A549 (cell line): ENCODE results near the gene ZFP36L1. TPM values are rescaled to one million over a fixed set of nuclear protein-coding genes. Genes with fewer than 3 reads are reported as not detected.
A peak's percentile ranks its signal among the peaks of the same experiment; 100 is the strongest.

Source experiments
- ATAC-seq, 2 experiments: fragments of 200-7000 bp in 1 of 2; fragments of >200 bp in 1 of 2; cut with Nextera tagmentation in 1 of 2; cut with Tn5 transposase in 1 of 2; 3 replicates each; pipeline versions ENCODE4 v1.8.0 to v1.9.1; 2018 to 2020; ENCODE audit warnings: mild to moderate bottlenecking in 1 of 2, moderate library complexity in 1 of 2
- CTCF ChIA-PET: fragments of 300-600 bp; sonication (Branson Sonifier 250); formaldehyde crosslinking; extraction: SDS; loops from one replicate; lab custom pipeline; 2021; ENCODE audit warnings: antibody characterized with exemption, inconsistent platforms; lab: Yijun Ruan, JAX
- POLR2A ChIA-PET: fragments of 350-600 bp; formaldehyde crosslinking; extraction: SDS; loops from one replicate; lab custom pipeline; 2021; ENCODE audit warnings: antibody characterized with exemption, inconsistent platforms; lab: Yijun Ruan, JAX
- DNase-seq, 2 experiments: peaks; one replicate each; pipeline versions ENCODE4 v3.0.0 to v3.0.0-alpha.2; 2011 to 2016; ENCODE audit warnings: low read depth in 1 of 2, low spot score in 1 of 2
- FAIRE-seq: peaks from 2 replicates; lab custom pipeline; 2011; peaks lifted over from hg19 to GRCh38; lab: Jason Lieb, UNC
- H3K27ac ChIP-seq, 2 experiments: fragments of >200 bp; sonication (Bioruptor Twin); formaldehyde crosslinking; 3 replicates each; pipeline ENCODE4 v1.5.1; 2016 to 2017
- H3K4me1 ChIP-seq: fragments of >200 bp; sonication (Bioruptor Twin); formaldehyde crosslinking; 3 replicates; pipeline ENCODE4 v1.6.1; 2016
- H3K4me2 ChIP-seq: fragments of >200 bp; sonication (Bioruptor Twin); formaldehyde crosslinking; 3 replicates; pipeline ENCODE4 v1.6.1; 2016
- H3K4me3 ChIP-seq: fragments of >200 bp; sonication (Bioruptor Twin); formaldehyde crosslinking; 3 replicates; pipeline ENCODE4 v1.5.1; 2016
- H3K9me3 ChIP-seq: fragments of >200 bp; sonication (Bioruptor Twin); formaldehyde crosslinking; 3 replicates; pipeline ENCODE4 v1.6.1; 2016
- BCL3 ChIP-seq: fragments of >200 bp; sonication (Bioruptor Twin); formaldehyde crosslinking; IDR thresholded peaks from 3 replicates; pipeline ENCODE4 v1.6.1; 2016
- BHLHE40 ChIP-seq: IDR thresholded peaks from 2 replicates; pipeline ENCODE4 v1.6.1; 2012; ENCODE audit warnings: low read depth, low read length, inconsistent platforms
- CBX8 ChIP-seq: fragments of 200-600 bp; sonication (generic); IDR thresholded peaks from 2 replicates; pipeline ENCODE4 v1.6.1; 2016
- CTCF ChIP-seq: fragments of >200 bp; sonication (Bioruptor Twin); formaldehyde crosslinking; IDR thresholded peaks from 3 replicates; pipeline ENCODE4 v1.5.1; 2016
- EHF ChIP-seq: fragments of 250-450 bp; sonication (Bioruptor Pico); IDR thresholded peaks from 2 replicates; pipeline ENCODE4 v1.5.0; 2020; ENCODE audit warnings: mild to moderate bottlenecking
- EHMT2 ChIP-seq: fragments of 200-600 bp; sonication (generic); IDR thresholded peaks from 2 replicates; pipeline ENCODE4 v1.6.1; 2016; ENCODE audit warnings: antibody characterized with exemption, low read depth, mild to moderate bottlenecking, moderate library complexity
- ELK1 ChIP-seq: fragments of 150-350 bp; IDR thresholded peaks from 2 replicates; pipeline ENCODE4 v1.6.1; 2014; ENCODE audit warnings: low read depth, mild to moderate bottlenecking, low read length
- FOSL2 ChIP-seq, 2 experiments: fragments of 450-650 bp in 1 of 2; fragments of >200 bp in 1 of 2; sonication (Bioruptor Twin) in 1 of 2; formaldehyde crosslinking; IDR thresholded peaks; 2 replicates each; pipeline versions ENCODE4 v1.5.0 to v1.6.1; 2016 to 2020; ENCODE audit warnings: mild to moderate bottlenecking in 1 of 2, moderate library complexity in 1 of 2
- HDAC2 ChIP-seq: fragments of 200-600 bp; sonication (generic); IDR thresholded peaks from 2 replicates; pipeline ENCODE4 v1.6.1; 2016
- HEYL ChIP-seq: fragments of 250-450 bp; sonication (Bioruptor Pico); IDR thresholded peaks from 2 replicates; pipeline ENCODE4 v1.8.0; 2021; ENCODE audit warnings: mild to moderate bottlenecking, moderate library complexity
- HMGXB4 ChIP-seq: fragments of 250-450 bp; sonication (Bioruptor Pico); IDR thresholded peaks from 2 replicates; pipeline ENCODE4 v1.5.0; 2021; ENCODE audit warnings: mild to moderate bottlenecking, moderate library complexity, borderline replicate concordance
- HOXA7 ChIP-seq: fragments of 250-450 bp; sonication (Bioruptor Pico); IDR thresholded peaks from 2 replicates; pipeline ENCODE4 v1.5.0; 2020; ENCODE audit warnings: mild to moderate bottlenecking, moderate library complexity
- JUN ChIP-seq, 2 experiments: fragments of >200 bp; sonication (Bioruptor Twin); formaldehyde crosslinking; IDR thresholded peaks; 2 replicates in 1 of 2; 3 replicates in 1 of 2; pipeline ENCODE4 v1.6.1; 2016 to 2017
- JUNB ChIP-seq: fragments of >200 bp; sonication (Bioruptor Twin); formaldehyde crosslinking; IDR thresholded peaks from 2 replicates; pipeline ENCODE4 v1.6.1; 2016
- KDM5A ChIP-seq: fragments of 200-600 bp; sonication (generic); IDR thresholded peaks from 2 replicates; pipeline ENCODE4 v1.6.1; 2016; ENCODE audit warnings: antibody characterized with exemption, mild to moderate bottlenecking
- MAFK ChIP-seq: fragments of 450-650 bp; IDR thresholded peaks from 2 replicates; pipeline ENCODE4 v1.6.1; 2014; ENCODE audit not compliant: partially characterized antibody
- MAZ ChIP-seq: fragments of 150-350 bp; IDR thresholded peaks from 2 replicates; pipeline ENCODE4 v1.6.1; 2014; ENCODE audit warnings: antibody characterized with exemption, low read depth, low read length, borderline replicate concordance
- NFE2L2 ChIP-seq: fragments of 150-350 bp; conservative IDR thresholded peaks from 2 replicates; pipeline ENCODE4 v1.6.1; 2014; ENCODE audit warnings: low read length
- NPAS2 ChIP-seq: fragments of 250-450 bp; sonication (Bioruptor Pico); IDR thresholded peaks from 2 replicates; pipeline ENCODE4 v1.8.0; 2022; ENCODE audit warnings: mild to moderate bottlenecking, moderate library complexity, borderline replicate concordance
- NR3C1 ChIP-seq: fragments of >200 bp; sonication (Bioruptor Twin); formaldehyde crosslinking; IDR thresholded peaks from 3 replicates; pipeline ENCODE4 v1.6.1; 2017
- PHF8 ChIP-seq: fragments of 200-600 bp; sonication (generic); IDR thresholded peaks from 2 replicates; pipeline ENCODE4 v1.6.1; 2016; ENCODE audit warnings: low read depth, mild to moderate bottlenecking, antibody characterized with exemption, moderate library complexity, borderline replicate concordance
- POLR2A ChIP-seq: IDR thresholded peaks from 2 replicates; pipeline ENCODE4 v1.6.1; 2012; ENCODE audit warnings: mild to moderate bottlenecking, low read length
- POLR2AphosphoS2 ChIP-seq: conservative IDR thresholded peaks from 2 replicates; pipeline ENCODE4 v1.6.1; 2012; ENCODE audit warnings: low read length, improper control_type of control experiment, inconsistent platforms
- RAD21 ChIP-seq, 2 experiments: fragments of >200 bp in 1 of 2; sonication (Bioruptor Twin) in 1 of 2; formaldehyde crosslinking in 1 of 2; IDR thresholded peaks in 1 of 2; conservative IDR thresholded peaks in 1 of 2; 2 replicates in 1 of 2; 3 replicates in 1 of 2; pipeline ENCODE4 v1.6.1; 2012 to 2018; ENCODE audit warnings: inconsistent platforms in 1 of 2
- SREBF2 ChIP-seq: fragments of 450-650 bp; IDR thresholded peaks from 2 replicates; pipeline ENCODE4 v1.6.1; 2014; ENCODE audit warnings: mild to moderate bottlenecking, moderate library complexity
- TFCP2L1 ChIP-seq: fragments of 250-450 bp; sonication (Bioruptor Pico); IDR thresholded peaks from 2 replicates; pipeline ENCODE4 v1.5.0; 2021; ENCODE audit warnings: mild to moderate bottlenecking
- ZNF302 ChIP-seq: fragments of 250-450 bp; sonication (Bioruptor Pico); IDR thresholded peaks from 2 replicates; pipeline ENCODE4 v1.9.0; 2021; ENCODE audit warnings: inconsistent platforms, mild to moderate bottlenecking, moderate library complexity
- WGBS: methylation state at CpG from one replicate; pipeline ENCODE4 v1.1.6; 2017; ENCODE audit errors: missing lambda C conversion rate; 5-methylcytosine and 5-hydroxymethylcytosine counted together
- polyA plus RNA-seq, 4 experiments: library from polyadenylated mRNA; depleted of rRNA in 3 of 4; stranded (reverse); fragments of >200 nt; fragmentation: RNase III in 1 of 4; extraction: RNeasy Plus Mini Kit Qiagen cat#74134 plus additional on column Dnase treatment in 1 of 4; gene quantifications; 2 replicates in 3 of 4; 3 replicates in 1 of 4; pipeline ENCODE4 v1.2.3, GENCODE V29; 2011 to 2017
- TF ChIP-seq, protein P1 (sequence below): fragments of >200 bp; sonication (Bioruptor Twin); formaldehyde crosslinking; IDR thresholded peaks from 2 replicates; pipeline ENCODE4 v1.6.1; 2016
- TF ChIP-seq, protein P2 (sequence below): IDR thresholded peaks from 2 replicates; pipeline ENCODE4 v1.6.1; 2012

The ZFP36L1 gene
- polyA plus RNA-seq, 2 of the 4 experiments (the other 2 are of a cell fraction), result 76.4 to 114 TPM

DNA sequence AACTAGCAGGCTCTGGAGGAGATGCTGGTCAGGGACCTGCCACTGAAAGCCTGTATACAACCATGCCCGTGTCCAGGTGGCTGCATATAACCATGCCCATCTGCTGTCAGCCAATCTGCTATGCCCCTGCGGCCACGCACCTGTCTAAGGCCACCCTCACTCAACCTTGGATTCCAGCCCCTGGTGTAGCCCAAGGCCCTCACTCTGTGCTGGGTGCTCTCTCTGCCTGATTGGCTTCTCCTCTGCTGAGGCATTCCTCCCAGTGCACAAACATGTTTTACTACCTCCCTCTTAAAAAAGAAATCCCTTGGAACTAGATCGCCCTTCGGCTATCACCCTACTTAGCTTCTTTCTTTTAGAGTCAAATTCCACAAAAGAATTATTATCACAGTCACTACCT is 45.5 kb downstream of the ZFP36L1 start:
- CTCF ChIA-PET, result no interaction called here
- Histone ChIP-seq H3K4me2 (no peak overlapping the region), H3K27ac (peak overlapping the region in 1 of 2 experiments; percentile 29; a peak in 1 of 6 replicates), H3K9me3 (no peaks in the 10 kb centered on the region), H3K4me1 (no peaks in the 10 kb centered on the region), H3K4me3 (no peak overlapping the region)
- FAIRE-seq (no peak), ATAC-seq (no peak), DNase-seq (no peak)
- TF ChIP-seq SREBF2, result no peak
- no peak for TF ChIP-seq NPAS2 (CRISPR knock-in tag)
- no peak for TF ChIP-seq BCL3
- TF ChIP-seq CBX8, result no peak
- no peak for TF ChIP-seq FOSL2 (IDR thresholded peaks at IDR 0.05)
- TF ChIP-seq FOSL2 (CRISPR knock-in tag; IDR thresholded peaks at IDR 0.05), result no peak
- TF ChIP-seq HOXA7 (CRISPR knock-in tag), result no peak
- TF ChIP-seq, protein P1, sequence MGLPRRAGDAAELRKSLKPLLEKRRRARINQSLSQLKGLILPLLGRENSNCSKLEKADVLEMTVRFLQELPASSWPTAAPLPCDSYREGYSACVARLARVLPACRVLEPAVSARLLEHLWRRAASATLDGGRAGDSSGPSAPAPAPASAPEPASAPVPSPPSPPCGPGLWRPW, result no peak
- no peak for TF ChIP-seq BHLHE40
- TF ChIP-seq ZNF302 (CRISPR knock-in tag), result no peak
- TF ChIP-seq, protein P2, sequence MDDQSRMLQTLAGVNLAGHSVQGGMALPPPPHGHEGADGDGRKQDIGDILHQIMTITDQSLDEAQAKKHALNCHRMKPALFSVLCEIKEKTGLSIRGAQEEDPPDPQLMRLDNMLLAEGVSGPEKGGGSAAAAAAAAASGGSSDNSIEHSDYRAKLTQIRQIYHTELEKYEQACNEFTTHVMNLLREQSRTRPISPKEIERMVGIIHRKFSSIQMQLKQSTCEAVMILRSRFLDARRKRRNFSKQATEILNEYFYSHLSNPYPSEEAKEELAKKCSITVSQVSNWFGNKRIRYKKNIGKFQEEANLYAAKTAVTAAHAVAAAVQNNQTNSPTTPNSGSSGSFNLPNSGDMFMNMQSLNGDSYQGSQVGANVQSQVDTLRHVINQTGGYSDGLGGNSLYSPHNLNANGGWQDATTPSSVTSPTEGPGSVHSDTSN, result no peak
- no peak for TF ChIP-seq NR3C1
- TF ChIP-seq TFCP2L1 (CRISPR knock-in tag), result no peak
- TF ChIP-seq POLR2A, result no peak
- no peak for TF ChIP-seq RAD21 (conservative IDR thresholded peaks at IDR 0.05 in 1 of 2, IDR thresholded peaks at IDR 0.05 in 1 of 2)
- TF ChIP-seq PHF8, result no peak
- no peak for TF ChIP-seq ELK1
- no peak for TF ChIP-seq NFE2L2
- no peak for TF ChIP-seq EHMT2
- POLR2A ChIA-PET, result no interaction called here
- 95% methylated on average over 5 of the region's 5 CpGs for WGBS

DNA sequence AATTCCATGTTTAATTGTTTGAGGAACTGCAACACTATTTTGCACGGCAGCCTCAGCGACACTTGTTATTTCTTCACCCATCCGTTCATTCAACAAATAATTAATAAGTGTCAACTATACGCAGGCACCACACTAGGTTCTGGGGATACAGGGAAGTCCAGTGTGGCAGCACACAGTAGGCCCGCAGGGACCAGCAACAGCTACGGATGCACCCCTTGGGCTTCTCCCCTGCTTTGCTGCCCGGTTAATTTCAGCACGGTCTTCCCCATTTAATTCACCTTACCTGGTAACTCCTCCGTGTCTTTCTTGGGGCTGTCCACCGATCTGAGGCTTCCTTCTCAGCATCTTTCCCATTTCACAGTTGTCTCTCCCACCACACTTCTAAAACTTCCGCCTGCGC is 48.3 kb downstream of the ZFP36L1 start:
- 90% methylated on average over 12 of the region's 12 CpGs for WGBS
- no peak for DNase-seq
- no peak for FAIRE-seq
- H3K27ac ChIP-seq, result no peak overlapping the region; a peak in 1 of 6 replicates
- peaks cover 8% of the 10 kb centered on the region; the same call in 1 of the 3 replicates for H3K9me3 ChIP-seq
- ATAC-seq, result no peak
- ChIA-PET CTCF (interaction anchor here (0.6 kb wide), 1 partner anchor 1101 kb away, joined by 3 read pairs; no protein-coding TSS in a partner anchor), POLR2A (no interaction called here)
- no peak overlapping the region for H3K4me3 ChIP-seq
- H3K4me1 ChIP-seq, result no peaks in the 10 kb centered on the region
- no peak overlapping the region for H3K4me2 ChIP-seq
- TF ChIP-seq KDM5A (no peak), CTCF (no peak), JUNB (no peak), MAFK (no peak), POLR2AphosphoS2 (no peak), SREBF2 (no peak), MAZ (no peak), HDAC2 (no peak), HEYL (CRISPR knock-in tag) (no peak), ZNF302 (CRISPR knock-in tag) (no peak), NFE2L2 (no peak), JUN (IDR thresholded peaks at IDR 0.05) (no peak), TFCP2L1 (CRISPR knock-in tag) (no peak), EHF (CRISPR knock-in tag) (no peak), RAD21 (conservative IDR thresholded peaks at IDR 0.05 in 1 of 2, IDR thresholded peaks at IDR 0.05 in 1 of 2) (no peak), CBX8 (no peak), HMGXB4 (CRISPR knock-in tag) (no peak)
- TF ChIP-seq, protein P2, result no peak
